Mammary microvascular endothelial cell (primary cell): Measurements from ENCODE around the gene PLEKHO1. TPM values are rescaled to one million over a fixed set of nuclear protein-coding genes. Genes with fewer than 3 reads are reported as not detected.

Experiments
- total RNA-seq: library from RNA; depleted of rRNA; stranded (reverse); fragments of >200 nt; gene quantifications from 2 replicates; pipeline ENCODE4 v1.2.3, GENCODE V29; 2015

The PLEKHO1 gene, protein sequence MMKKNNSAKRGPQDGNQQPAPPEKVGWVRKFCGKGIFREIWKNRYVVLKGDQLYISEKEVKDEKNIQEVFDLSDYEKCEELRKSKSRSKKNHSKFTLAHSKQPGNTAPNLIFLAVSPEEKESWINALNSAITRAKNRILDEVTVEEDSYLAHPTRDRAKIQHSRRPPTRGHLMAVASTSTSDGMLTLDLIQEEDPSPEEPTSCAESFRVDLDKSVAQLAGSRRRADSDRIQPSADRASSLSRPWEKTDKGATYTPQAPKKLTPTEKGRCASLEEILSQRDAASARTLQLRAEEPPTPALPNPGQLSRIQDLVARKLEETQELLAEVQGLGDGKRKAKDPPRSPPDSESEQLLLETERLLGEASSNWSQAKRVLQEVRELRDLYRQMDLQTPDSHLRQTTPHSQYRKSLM
- 85.1 and 90.5 TPM in 2 replicates for total RNA-seq

GRCh38 chr1:150149271-150150132, at the start of gene PLEKHO1:
Gene PLEKHO1, plus strand, starts transcription at chr1:150149916. Its CDS starts 342 bp downstream, at chr1:150150258.

Other genes with a start within 250 kb of the PLEKHO1 start
- gene SV2A, start 232.1 kb upstream of the PLEKHO1 start, total RNA-seq: 0.93 and 1.2 TPM in 2 replicates
- 10.3 and 14.0 TPM in 2 replicates for gene SF3B4, start 222.1 kb upstream of the PLEKHO1 start, total RNA-seq
- 1.7 and 3.7 TPM in 2 replicates for gene MTMR11, start 213.0 kb upstream of the PLEKHO1 start, total RNA-seq
- gene OTUD7B, start 139.2 kb upstream of the PLEKHO1 start, total RNA-seq: 8.0 and 9.3 TPM in 2 replicates
- gene VPS45, start 82.1 kb upstream of the PLEKHO1 start, total RNA-seq: 20.5 and 30.6 TPM in 2 replicates
- 23.8 and 25.1 TPM in 2 replicates for gene ANP32E, start 86.2 kb downstream of the PLEKHO1 start, total RNA-seq
- gene CA14, start 107.9 kb downstream of the PLEKHO1 start, total RNA-seq: not detected in 2 replicates
- 146 and 148 TPM in 2 replicates for gene APH1A, start 119.1 kb downstream of the PLEKHO1 start, total RNA-seq
- 45.0 and 60.8 TPM in 2 replicates for gene C1orf54, start 122.9 kb downstream of the PLEKHO1 start, total RNA-seq
- gene CIART, start 132.6 kb downstream of the PLEKHO1 start, total RNA-seq: 0.60 and 1.1 TPM in 2 replicates
- gene MRPS21, start 143.9 kb downstream of the PLEKHO1 start, total RNA-seq: 44.3 and 55.1 TPM in 2 replicates
- 30.2 and 34.8 TPM in 2 replicates for gene PRPF3, start 171.6 kb downstream of the PLEKHO1 start, total RNA-seq
- gene RPRD2, start 214.2 kb downstream of the PLEKHO1 start, total RNA-seq: 7.2 and 8.9 TPM in 2 replicates